ENCODE results near the gene POLR1A. TPM values are rescaled to one million over a fixed set of nuclear protein-coding genes. Genes with fewer than 3 reads are reported as not detected.

POLR1A gene
- total RNA-seq, 4 donors from 2014 or later, result 11.8 to 20.2 (median 16.2) TPM

DNA sequence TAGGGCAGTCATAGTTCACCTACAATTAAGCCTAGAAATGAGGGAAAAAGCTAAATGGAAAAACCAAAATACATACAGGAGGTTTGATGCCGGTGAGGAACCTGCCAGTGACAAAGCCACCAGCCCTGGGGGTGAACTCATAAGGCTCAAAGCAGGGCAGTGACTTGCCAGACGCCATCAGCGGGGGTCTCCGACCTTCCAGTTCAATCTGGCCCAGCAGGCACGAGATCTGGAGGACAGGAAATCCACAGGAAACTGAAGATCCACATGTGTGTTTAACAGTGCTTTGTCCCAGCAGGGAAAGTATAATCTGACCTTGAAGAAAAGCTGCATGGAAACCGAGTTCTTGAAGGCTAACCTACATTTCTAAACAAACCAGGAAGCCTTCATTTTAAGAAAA is 60.1 kb downstream of the POLR1A start:
- peaks cover 0 to 7% (median 0%) of the 10 kb centered on the region in 3 donors for H3K4me1 ChIP-seq
- peaks cover 31 to 100% (median 39%) of the 10 kb centered on the region in 3 donors for H3K36me3 ChIP-seq
- H3K27ac ChIP-seq, result no peak overlapping the region
- DNase-seq, result no peak
- no peak for TF ChIP-seq POLR2A (IDR thresholded peaks at IDR 0.05)
- TF ChIP-seq, protein P1, sequence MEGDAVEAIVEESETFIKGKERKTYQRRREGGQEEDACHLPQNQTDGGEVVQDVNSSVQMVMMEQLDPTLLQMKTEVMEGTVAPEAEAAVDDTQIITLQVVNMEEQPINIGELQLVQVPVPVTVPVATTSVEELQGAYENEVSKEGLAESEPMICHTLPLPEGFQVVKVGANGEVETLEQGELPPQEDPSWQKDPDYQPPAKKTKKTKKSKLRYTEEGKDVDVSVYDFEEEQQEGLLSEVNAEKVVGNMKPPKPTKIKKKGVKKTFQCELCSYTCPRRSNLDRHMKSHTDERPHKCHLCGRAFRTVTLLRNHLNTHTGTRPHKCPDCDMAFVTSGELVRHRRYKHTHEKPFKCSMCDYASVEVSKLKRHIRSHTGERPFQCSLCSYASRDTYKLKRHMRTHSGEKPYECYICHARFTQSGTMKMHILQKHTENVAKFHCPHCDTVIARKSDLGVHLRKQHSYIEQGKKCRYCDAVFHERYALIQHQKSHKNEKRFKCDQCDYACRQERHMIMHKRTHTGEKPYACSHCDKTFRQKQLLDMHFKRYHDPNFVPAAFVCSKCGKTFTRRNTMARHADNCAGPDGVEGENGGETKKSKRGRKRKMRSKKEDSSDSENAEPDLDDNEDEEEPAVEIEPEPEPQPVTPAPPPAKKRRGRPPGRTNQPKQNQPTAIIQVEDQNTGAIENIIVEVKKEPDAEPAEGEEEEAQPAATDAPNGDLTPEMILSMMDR (IDR thresholded peaks at IDR 0.05), result no peak
- no peaks in the 10 kb centered on the region for H3K27me3 ChIP-seq
- no peaks in the 10 kb centered on the region for H3K9me3 ChIP-seq
- intact Hi-C loops (cut with DNase I), result no loop called here
- H3K4me3 ChIP-seq, result no peak overlapping the region
- 81 to 84% methylated on average over 6 of the region's 6 CpGs for WGBS, 2 donors

DNA sequence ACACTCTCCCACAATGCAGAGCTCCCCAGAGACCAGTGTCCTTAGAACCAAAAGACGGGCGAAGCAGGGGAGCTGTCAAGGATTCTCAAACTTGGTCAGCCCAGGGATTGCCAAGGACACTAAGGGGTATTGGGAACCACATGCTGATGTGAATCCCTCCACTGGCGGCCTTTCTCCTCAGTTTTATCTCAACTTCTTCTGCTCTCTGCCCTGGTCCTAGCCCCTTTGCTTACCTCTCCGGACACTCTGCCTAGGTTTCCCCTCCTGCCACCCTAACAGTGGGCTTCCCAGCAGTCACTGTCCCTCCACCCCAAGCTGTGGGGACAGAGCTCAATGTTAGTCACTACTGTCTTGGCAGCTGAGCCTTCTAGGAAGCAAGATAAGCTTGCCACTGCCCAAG is 61.1 kb downstream of the POLR1A start:
- intact Hi-C loops (cut with DNase I), result no loop called here
- no peak for TF ChIP-seq POLR2A (IDR thresholded peaks at IDR 0.05)
- TF ChIP-seq, protein P1 (IDR thresholded peaks at IDR 0.05), result no peak
- no peak for DNase-seq
- no peaks in the 10 kb centered on the region for H3K9me3 ChIP-seq
- no peaks in the 10 kb centered on the region for H3K27me3 ChIP-seq
- peaks cover 31 to 100% (median 39%) of the 10 kb centered on the region in 3 donors for H3K36me3 ChIP-seq
- no peak overlapping the region for H3K4me3 ChIP-seq
- peaks cover 0 to 7% (median 0%) of the 10 kb centered on the region in 3 donors for H3K4me1 ChIP-seq
- 96 to 100% methylated on average over 4 of the region's 4 CpGs for WGBS, 2 donors
- no peak overlapping the region for H3K27ac ChIP-seq

DNA sequence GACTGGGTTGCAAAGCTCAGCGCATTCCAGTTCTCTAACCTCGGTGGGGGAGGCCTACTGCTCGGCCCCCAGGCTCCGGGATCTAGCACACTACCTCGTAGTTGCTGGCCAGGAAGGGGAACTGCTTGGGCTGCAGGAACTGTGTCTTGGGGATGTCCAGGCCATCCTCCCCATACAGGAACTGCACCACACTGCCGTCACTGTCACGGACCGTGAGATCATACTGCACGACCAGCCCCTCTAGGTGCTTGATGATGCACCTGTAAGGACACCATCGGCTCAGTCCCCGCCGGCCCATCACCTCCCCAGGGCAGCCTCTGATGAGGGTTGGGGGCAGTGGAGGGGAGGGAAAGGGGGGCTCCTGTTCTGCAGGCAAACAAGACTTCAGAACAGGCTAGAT is 61.6 kb downstream of the POLR1A start:
- Histone ChIP-seq H3K4me3 (no peak overlapping the region), H3K27ac (no peak overlapping the region), H3K4me1 (peaks cover 0 to 12% (median 0%) of the 10 kb centered on the region in 3 donors), H3K36me3 (peaks cover 31 to 100% (median 39%) of the 10 kb centered on the region in 3 donors), H3K9me3 (no peaks in the 10 kb centered on the region), H3K27me3 (no peaks in the 10 kb centered on the region)
- WGBS, 2 donors, result 95% methylated on average over 5 of the region's 12 CpGs; no CpG with 5 or more reads in 1 of the 2 donors
- no peak for TF ChIP-seq POLR2A (IDR thresholded peaks at IDR 0.05)
- TF ChIP-seq, protein P1 (IDR thresholded peaks at IDR 0.05), result no peak
- no peak for DNase-seq
- intact Hi-C loops (cut with DNase I), result no loop called here

DNA sequence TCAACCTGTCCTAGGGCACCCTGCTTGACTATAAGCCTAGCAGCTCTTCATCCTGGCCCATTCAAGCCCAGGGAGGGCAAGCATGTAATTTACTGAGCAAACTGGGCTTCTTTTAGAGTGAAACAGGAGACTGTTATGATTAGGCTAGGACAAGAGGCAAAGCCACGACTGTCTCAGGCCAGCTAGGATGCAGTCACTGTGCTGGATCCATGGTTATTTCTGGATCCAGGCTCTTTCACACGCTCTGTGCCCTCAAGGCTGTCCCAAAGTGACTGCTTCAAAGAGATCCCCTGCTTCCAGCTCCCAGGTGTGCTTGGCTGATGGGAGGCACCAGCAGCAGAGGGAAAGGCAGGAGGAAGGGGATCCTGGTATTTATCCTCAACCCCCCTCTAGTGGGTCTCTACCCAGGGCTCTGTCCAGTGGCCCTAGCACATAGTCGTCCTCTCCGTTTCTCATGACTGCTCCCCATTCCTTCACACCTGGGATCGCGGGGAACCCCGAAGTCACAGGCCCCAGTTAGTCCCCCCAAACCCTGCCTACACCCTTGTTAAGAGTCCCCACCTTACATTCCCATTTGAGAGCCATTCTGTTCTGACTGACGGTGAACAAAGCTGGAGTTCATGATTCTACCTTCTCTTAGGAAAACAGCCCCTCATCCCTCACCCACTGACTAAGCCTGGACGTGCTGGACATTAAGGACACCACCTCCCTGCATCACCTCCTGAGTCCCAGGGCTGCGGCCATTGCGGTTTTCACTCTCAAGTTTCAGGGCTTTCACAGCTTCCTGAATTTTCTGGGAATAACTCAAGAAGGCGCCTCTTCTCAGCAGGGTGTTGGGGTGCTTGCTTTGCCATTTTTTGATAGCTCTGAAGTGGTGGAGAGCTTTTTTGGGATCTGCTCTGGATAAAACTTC is 63.2 kb downstream of the POLR1A start:
- Histone ChIP-seq H3K27me3 (no peaks in the 10 kb centered on the region), H3K36me3 (peaks cover 36 to 99% (median 39%) of the 10 kb centered on the region in 3 donors), H3K4me1 (peaks cover 5 to 21% (median 15%) of the 10 kb centered on the region in 3 donors), H3K9me3 (no peaks in the 10 kb centered on the region), H3K4me3 (no peak overlapping the region), H3K27ac (no peak overlapping the region)
- 93 to 94% methylated on average over 8 to 10 of the region's 12 CpGs for WGBS, 2 donors
- DNase-seq, result no peak
- TF ChIP-seq, protein P1 (IDR thresholded peaks at IDR 0.05), result no peak
- TF ChIP-seq POLR2A (IDR thresholded peaks at IDR 0.05), result no peak
- intact Hi-C loops (cut with DNase I), result no loop called here

DNA sequence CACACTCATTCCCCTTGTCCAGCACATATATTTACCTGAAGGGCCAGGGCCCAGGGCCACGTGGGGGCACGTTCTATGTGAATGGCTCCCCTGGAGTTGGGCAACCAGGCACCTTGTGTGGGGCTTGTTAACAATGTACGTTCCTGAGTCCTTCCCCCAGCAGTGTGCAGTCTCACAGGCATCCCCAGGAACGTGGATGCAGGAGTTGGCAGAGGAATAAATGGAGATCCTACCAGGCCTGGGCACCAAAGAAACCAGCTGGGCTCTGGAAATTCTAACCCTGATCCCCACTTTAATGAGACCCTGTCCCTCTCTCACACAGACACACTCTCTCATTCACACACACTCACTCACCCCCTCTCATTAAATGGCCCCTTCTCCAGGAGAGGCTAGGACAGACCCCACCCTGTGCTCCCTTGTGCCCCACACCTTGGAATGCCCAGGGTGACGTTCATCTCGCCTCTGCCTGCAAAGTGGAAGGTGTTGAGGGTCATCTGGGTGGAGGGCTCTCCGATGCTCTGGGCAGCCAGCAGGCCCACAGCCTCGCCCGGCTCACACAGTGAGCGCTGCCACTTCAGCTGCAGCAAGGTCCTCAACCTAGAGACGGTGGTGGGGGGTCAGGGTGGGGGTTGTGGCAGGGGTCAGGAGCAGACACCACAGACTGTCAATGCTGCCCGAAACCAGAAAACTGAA is 65.6 kb downstream of the POLR1A start:
- DNase-seq, result no peak
- Histone ChIP-seq H3K27me3 (no peaks in the 10 kb centered on the region), H3K4me1 (peaks cover 28 to 45% (median 38%) of the 10 kb centered on the region in 3 donors), H3K36me3 (peaks cover 25 to 87% (median 38%) of the 10 kb centered on the region in 3 donors), H3K4me3 (no peak overlapping the region), H3K27ac (peak overlapping the region in 1 of 4 donors; percentile 18), H3K9me3 (no peaks in the 10 kb centered on the region)
- WGBS, 2 donors, result 85 to 87% methylated on average over 3 to 4 of the region's 12 CpGs
- intact Hi-C loops (cut with DNase I), result no loop called here
- no peak for TF ChIP-seq POLR2A (IDR thresholded peaks at IDR 0.05)
- TF ChIP-seq, protein P1 (IDR thresholded peaks at IDR 0.05), result no peak
